HEK293T (cell line): Measurements from ENCODE around the gene NSMCE3.

Experiments
- CTCF ChIA-PET: fragments of 350-600 bp; formaldehyde crosslinking; extraction: SDS; loops from one replicate; lab custom pipeline; 2021; ENCODE audit warnings: antibody characterized with exemption, inconsistent platforms; lab: Yijun Ruan, JAX
- POLR2A ChIA-PET: fragments of 350-600 bp; formaldehyde crosslinking; extraction: SDS; loops from one replicate; lab custom pipeline; 2020; ENCODE audit warnings: antibody characterized with exemption, inconsistent platforms; lab: Yijun Ruan, JAX
- DNase-seq: peaks from one replicate; pipeline ENCODE4 v3.0.0; 2012; ENCODE audit warnings: mixed read lengths; ENCODE audit errors: extremely low spot score
- ARNT ChIP-seq: fragments of 450-650 bp; IDR thresholded peaks from 2 replicates; pipeline ENCODE4 v1.6.1; 2017; ENCODE audit warnings: mild to moderate bottlenecking
- BHLHE40 ChIP-seq: fragments of 450-650 bp; IDR thresholded peaks from 2 replicates; pipeline ENCODE4 v1.6.1; 2016; ENCODE audit warnings: mild to moderate bottlenecking, moderate library complexity, borderline replicate concordance
- CTBP1 ChIP-seq: fragments of 450-650 bp; IDR thresholded peaks from 2 replicates; pipeline ENCODE4 v1.6.1; 2016; ENCODE audit warnings: borderline replicate concordance
- ELF4 ChIP-seq: fragments of 450-650 bp; IDR thresholded peaks from 2 replicates; pipeline ENCODE4 v1.6.1; 2017; ENCODE audit warnings: antibody characterized with exemption
- FOXA1 ChIP-seq: fragments of 450-650 bp; IDR thresholded peaks from 2 replicates; pipeline ENCODE4 v1.6.1; 2016; ENCODE audit warnings: mild to moderate bottlenecking
- FOXK2 ChIP-seq: fragments of 450-650 bp; IDR thresholded peaks from 2 replicates; pipeline ENCODE4 v1.6.1; 2016; ENCODE audit warnings: mild to moderate bottlenecking
- FOXM1 ChIP-seq: fragments of 450-650 bp; IDR thresholded peaks from 2 replicates; pipeline ENCODE4 v1.6.1; 2017; ENCODE audit warnings: mild to moderate bottlenecking, borderline replicate concordance
- HDGF ChIP-seq: fragments of 450-650 bp; IDR thresholded peaks from 2 replicates; pipeline ENCODE4 v1.6.1; 2017; ENCODE audit warnings: antibody characterized with exemption, borderline replicate concordance
- L3MBTL2 ChIP-seq: fragments of 450-650 bp; conservative IDR thresholded peaks from 2 replicates; pipeline ENCODE4 v1.6.1; 2016; ENCODE audit warnings: mild to moderate bottlenecking
- LEF1 ChIP-seq: fragments of 450-650 bp; IDR thresholded peaks from 2 replicates; pipeline ENCODE4 v1.6.1; 2017; ENCODE audit warnings: mild to moderate bottlenecking, borderline replicate concordance
- NFRKB ChIP-seq: fragments of 450-650 bp; IDR thresholded peaks from 2 replicates; pipeline ENCODE4 v1.6.1; 2016; ENCODE audit warnings: mild to moderate bottlenecking, moderate library complexity
- PKNOX1 ChIP-seq: fragments of 450-650 bp; IDR thresholded peaks from 2 replicates; pipeline ENCODE4 v1.6.1; 2016
- SP1 ChIP-seq: fragments of 450-650 bp; IDR thresholded peaks from 2 replicates; pipeline ENCODE4 v1.6.1; 2017
- SUZ12 ChIP-seq: fragments of 450-650 bp; IDR thresholded peaks from 2 replicates; pipeline ENCODE4 v1.6.1; 2016; ENCODE audit warnings: mild to moderate bottlenecking
- TARDBP ChIP-seq: fragments of 450-650 bp; IDR thresholded peaks from 2 replicates; pipeline ENCODE4 v1.6.1; 2016
- ZNF384 ChIP-seq: fragments of 450-650 bp; IDR thresholded peaks from 2 replicates; pipeline ENCODE4 v1.6.1; 2016

The NSMCE3 gene

GRCh38 chr15:29285386-29285785 lies 15.8 kb upstream of the NSMCE3 start:
- TF ChIP-seq NFRKB (no peak), SUZ12 (no peak), FOXK2 (no peak), CTBP1 (no peak), TARDBP (no peak), ELF4 (no peak), BHLHE40 (no peak), PKNOX1 (no peak), SP1 (no peak), HDGF (no peak), FOXM1 (no peak), ZNF384 (no peak), LEF1 (no peak), FOXA1 (no peak), L3MBTL2 (no peak), ARNT (no peak)
- DNase-seq, result no peak
- CTCF ChIA-PET, result interaction anchor here (0.7 kb wide), 1 partner anchor 10 kb away, joined by 3 read pairs; no protein-coding TSS in a partner anchor
- POLR2A ChIA-PET, result no interaction called here

- no peak for TF ChIP-seq ZNF384
- no peak for TF ChIP-seq NFRKB
- TF ChIP-seq SP1, result no peak
- TF ChIP-seq L3MBTL2, result no peak
- TF ChIP-seq HDGF, result no peak
- no peak for TF ChIP-seq LEF1
- ChIA-PET POLR2A (no interaction called here), CTCF (no interaction called here)
- no peak for DNase-seq
These were observed 13.8 kb upstream of the NSMCE3 start for GRCh38 chr15:29283381-29283780.

GRCh38 chr15:29280514-29280913 lies 10.9 kb upstream of the NSMCE3 start:
- TF ChIP-seq CTBP1 (no peak), L3MBTL2 (no peak), SUZ12 (no peak), PKNOX1 (no peak)
- no peak for DNase-seq
- CTCF ChIA-PET, result interaction anchor here (0.7 kb wide), 1 partner anchor 53 kb away, joined by 7 read pairs; no protein-coding TSS in a partner anchor
- POLR2A ChIA-PET, result no interaction called here

GRCh38 chr15:29278436-29279105 lies 8.9 kb upstream of the NSMCE3 start:
- TF ChIP-seq ARNT (no peak), CTBP1 (no peak), HDGF (no peak), FOXK2 (no peak), FOXM1 (no peak), ZNF384 (no peak), NFRKB (no peak)
- DNase-seq, result no peak
- ChIA-PET CTCF (no interaction called here), POLR2A (no interaction called here)

- ChIA-PET POLR2A (no interaction called here), CTCF (no interaction called here)
- DNase-seq, result no peak
- TF ChIP-seq FOXA1 (no peak), FOXM1 (no peak), LEF1 (no peak), NFRKB (no peak), BHLHE40 (no peak), ELF4 (no peak), CTBP1 (no peak)
These were observed 6.7 kb upstream of the NSMCE3 start for GRCh38 chr15:29276366-29276765.

GRCh38 chr15:29275855-29276254 lies 6.2 kb upstream of the NSMCE3 start:
- POLR2A ChIA-PET, result no interaction called here
- DNase-seq, result no peak
- CTCF ChIA-PET, result no interaction called here
- no peak for TF ChIP-seq ARNT
- TF ChIP-seq SP1, result no peak
- TF ChIP-seq FOXA1, result no peak
- TF ChIP-seq HDGF, result no peak
- no peak for TF ChIP-seq CTBP1
- no peak for TF ChIP-seq ZNF384
- TF ChIP-seq FOXM1, result no peak
- no peak for TF ChIP-seq BHLHE40
- no peak for TF ChIP-seq FOXK2
- no peak for TF ChIP-seq TARDBP
- no peak for TF ChIP-seq L3MBTL2
- no peak for TF ChIP-seq NFRKB
- TF ChIP-seq LEF1, result no peak
- no peak for TF ChIP-seq ELF4
- TF ChIP-seq SUZ12, result no peak
- no peak for TF ChIP-seq PKNOX1

- TF ChIP-seq FOXA1 (no peak), BHLHE40 (no peak), FOXK2 (no peak)
- ChIA-PET CTCF (no interaction called here), POLR2A (no interaction called here)
- DNase-seq, result no peak
These were observed 5.3 kb upstream of the NSMCE3 start for GRCh38 chr15:29274946-29275345.
